Measurements from ENCODE around the gene GMPR2.

GMPR2 gene

DNA sequence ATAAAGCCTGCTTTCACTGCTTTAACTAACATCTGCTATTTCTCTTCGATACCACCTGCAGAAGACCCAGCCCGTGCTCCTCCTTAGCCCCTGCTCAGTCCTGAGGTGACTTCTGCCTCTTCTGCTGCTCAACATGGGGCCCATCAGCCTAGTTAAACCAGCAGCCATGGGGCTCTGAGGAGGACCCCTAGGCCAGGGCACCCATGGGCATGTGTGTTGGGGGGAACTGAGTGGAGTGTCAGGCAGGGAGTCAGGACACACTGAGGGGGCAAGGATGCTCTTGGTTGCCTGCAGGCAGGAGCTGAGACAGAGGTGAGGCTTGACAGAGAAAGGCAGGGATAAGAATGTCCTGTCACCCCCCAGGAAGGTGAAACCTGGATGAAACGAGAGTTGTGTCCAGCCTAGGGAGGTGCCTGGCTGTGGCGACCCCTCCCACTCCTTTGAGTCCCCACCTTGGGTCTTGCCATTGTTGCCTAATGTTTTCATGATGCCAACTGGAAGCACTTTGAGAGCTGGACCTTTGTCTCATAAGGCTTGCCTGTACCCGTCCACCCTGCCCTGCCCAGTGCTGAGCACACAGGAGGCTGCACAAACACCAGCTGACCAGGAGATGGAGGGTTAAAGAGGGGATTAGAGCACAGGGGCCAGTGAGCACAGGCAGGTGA, 51.2 kb downstream of the GMPR2 start:
- no peak for DNase-seq (ENCODE audit: low read depth in 1 of 2, low spot score in 1 of 2)

DNA sequence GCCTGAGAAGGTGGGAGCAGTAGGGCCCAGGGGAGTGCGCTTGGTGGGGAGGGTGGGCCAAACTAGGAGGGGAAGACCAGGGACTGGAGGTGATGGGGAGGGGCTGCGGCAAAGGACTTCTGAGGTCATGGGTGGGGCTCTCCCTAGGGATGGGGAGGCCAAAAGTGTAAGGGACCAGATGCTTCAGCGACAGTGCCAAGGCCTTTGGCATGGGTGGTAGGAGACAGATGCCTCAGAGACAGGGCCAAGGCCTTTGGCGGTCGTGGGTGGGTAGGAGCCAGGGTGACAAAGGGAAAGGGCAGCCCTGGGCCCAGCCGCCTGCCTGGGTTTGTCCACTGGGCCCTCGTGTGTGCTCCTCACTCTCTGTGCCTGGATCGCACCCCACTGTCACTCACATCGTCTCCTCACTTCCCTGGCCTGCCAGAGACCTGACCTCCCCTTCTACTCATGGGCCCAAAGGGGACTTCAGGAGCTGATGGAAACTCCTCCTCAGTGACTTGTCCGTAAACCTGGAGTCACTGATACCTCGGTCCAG, 51.8 kb downstream of the GMPR2 start:
- no peak for DNase-seq (ENCODE audit: low read depth in 1 of 2, low spot score in 1 of 2)

DNA sequence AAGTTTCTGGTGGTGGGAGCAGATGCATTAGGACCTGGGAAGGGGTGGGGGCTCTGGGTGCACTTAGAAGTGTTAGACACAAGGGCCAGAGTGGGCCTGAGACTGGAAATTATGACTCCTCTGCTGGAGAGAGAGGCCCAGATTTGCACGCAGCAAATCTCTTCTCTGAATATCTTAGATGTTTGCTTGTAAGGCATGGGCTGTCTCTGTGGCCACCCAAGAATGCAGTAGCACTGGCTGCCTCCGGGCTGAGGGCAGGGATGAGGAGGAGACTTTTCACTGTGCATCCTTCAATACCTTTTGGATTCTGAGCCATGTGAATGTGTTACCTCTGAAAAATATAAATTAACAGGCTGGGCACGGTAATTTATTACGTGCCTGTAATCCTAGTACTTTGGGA, 52.6 kb downstream of the GMPR2 start:
- no peak for DNase-seq (ENCODE audit: low read depth in 1 of 2, low spot score in 1 of 2)

DNA sequence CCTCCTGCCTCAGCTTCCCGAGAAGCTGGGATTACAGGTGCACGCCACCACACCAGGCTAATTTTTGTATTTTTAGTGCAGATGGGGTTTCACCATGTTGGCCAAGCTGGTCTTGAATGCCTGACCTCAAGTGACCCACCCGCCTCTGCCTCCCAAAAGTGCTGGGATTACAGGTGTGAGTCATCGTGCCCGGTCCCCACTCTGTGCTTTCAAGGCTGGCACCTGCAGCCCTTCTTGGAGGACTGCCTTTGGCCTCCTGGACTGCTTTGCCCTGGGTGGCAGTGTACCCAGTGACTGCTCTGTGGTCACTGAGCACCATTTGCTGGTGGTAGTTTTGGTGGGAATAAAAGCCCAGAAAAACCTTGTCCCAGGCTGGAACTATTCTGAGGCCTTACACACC, 54.3 kb downstream of the GMPR2 start:
- no peak for DNase-seq (ENCODE audit: low read depth in 1 of 2, low spot score in 1 of 2)
